ENCODE data around the gene UBE3D. TPM values are rescaled to one million over a fixed set of nuclear protein-coding genes. Genes with fewer than 3 reads are reported as not detected.
A peak's percentile ranks its signal among the peaks of the same experiment; 100 is the strongest.

UBE3D gene
- total and polyA plus RNA-seq, 2 donors (not counting 1 experiment from before 2014, with no cell fraction given), result 3.3 to 11.5 TPM

GRCh38 chr6:83071707-83072106, 6.1 kb upstream of the UBE3D start:
- Histone ChIP-seq H3K9me3 (ENCODE audit: control extremely low read depth in 1 of 3, control insufficient read depth in 2 of 3, insufficient read depth in 1 of 3, low read length in 2 of 3) (no peaks in the 10 kb centered on the region), H3K4me2 (replicated peaks; ENCODE audit: low read depth, low read length, poor library complexity, severe bottlenecking) (no peak overlapping the region), H3K4me3 (ENCODE audit: control extremely low read depth in 1 of 5, extremely low read depth in 1 of 5, insufficient read depth in 1 of 5, low read depth in 2 of 5, low read length in 4 of 5) (no peak overlapping the region), H3K9ac (ENCODE audit: low read length) (no peak overlapping the region), H3K4me1 (ENCODE audit: control insufficient read depth in 2 of 2, insufficient read depth in 2 of 2, low read length in 2 of 2) (peaks cover 22 to 26% of the 10 kb centered on the region in 2 donors), H4K20me1 (ENCODE audit: control insufficient read depth, insufficient read depth, low read length, poor library complexity, severe bottlenecking) (no peaks in the 10 kb centered on the region), H3K79me2 (ENCODE audit: control insufficient read depth, insufficient read depth, low read length) (peaks cover 82% of the 10 kb centered on the region), H3K36me3 (replicated peaks in 1 of 2; ENCODE audit: control extremely low read depth in 1 of 2, control insufficient read depth in 1 of 2, extremely low read depth in 1 of 2, insufficient read depth in 2 of 2, low read length in 1 of 2) (no peaks in the 10 kb centered on the region), H2AFZ (ENCODE audit: insufficient read depth, low read depth, low read length, poor library complexity, severe bottlenecking) (no peak overlapping the region), H3K27me3 (replicated peaks in 1 of 4; ENCODE audit: control extremely low read depth in 1 of 4, control insufficient read depth in 3 of 4, insufficient read depth in 4 of 4, low read length in 3 of 4) (no peaks in the 10 kb centered on the region), H3K27ac (ENCODE audit: low read length in 2 of 2) (no peak overlapping the region)
- H3K4me1 Mint-ChIP-seq, result peaks cover 30% of the 10 kb centered on the region
- H3K27ac Mint-ChIP-seq, result no peak overlapping the region
- ChIA-PET CTCF (interaction anchor here (1.0 to 2.6 kb wide), 2 partner anchors 17 to 143 kb away, joined by 3 to 13 read pairs; no protein-coding TSS in a partner anchor), POLR2A (no interaction called here)
- no peaks in the 10 kb centered on the region for H3K9me3 Mint-ChIP-seq (ENCODE audit: insufficient read depth)
- H3K27me3 Mint-ChIP-seq, result no peaks in the 10 kb centered on the region
- H3K4me3 Mint-ChIP-seq, result no peak overlapping the region
- TF ChIP-seq EZH2 (IDR thresholded peaks at IDR 0.05; ENCODE audit: borderline replicate concordance, insufficient read depth, low read depth, low read length, poor library complexity, severe bottlenecking), result no peak
- TF ChIP-seq, protein P1, sequence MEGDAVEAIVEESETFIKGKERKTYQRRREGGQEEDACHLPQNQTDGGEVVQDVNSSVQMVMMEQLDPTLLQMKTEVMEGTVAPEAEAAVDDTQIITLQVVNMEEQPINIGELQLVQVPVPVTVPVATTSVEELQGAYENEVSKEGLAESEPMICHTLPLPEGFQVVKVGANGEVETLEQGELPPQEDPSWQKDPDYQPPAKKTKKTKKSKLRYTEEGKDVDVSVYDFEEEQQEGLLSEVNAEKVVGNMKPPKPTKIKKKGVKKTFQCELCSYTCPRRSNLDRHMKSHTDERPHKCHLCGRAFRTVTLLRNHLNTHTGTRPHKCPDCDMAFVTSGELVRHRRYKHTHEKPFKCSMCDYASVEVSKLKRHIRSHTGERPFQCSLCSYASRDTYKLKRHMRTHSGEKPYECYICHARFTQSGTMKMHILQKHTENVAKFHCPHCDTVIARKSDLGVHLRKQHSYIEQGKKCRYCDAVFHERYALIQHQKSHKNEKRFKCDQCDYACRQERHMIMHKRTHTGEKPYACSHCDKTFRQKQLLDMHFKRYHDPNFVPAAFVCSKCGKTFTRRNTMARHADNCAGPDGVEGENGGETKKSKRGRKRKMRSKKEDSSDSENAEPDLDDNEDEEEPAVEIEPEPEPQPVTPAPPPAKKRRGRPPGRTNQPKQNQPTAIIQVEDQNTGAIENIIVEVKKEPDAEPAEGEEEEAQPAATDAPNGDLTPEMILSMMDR (IDR thresholded peaks at IDR 0.05), result no peak
- no CpG with 5 or more reads among the region's 1 CpG for WGBS (ENCODE audit: insufficient coverage)
- DNase-seq (no peak), ATAC-seq (ENCODE audit: low read depth) (no peak)
- intact Hi-C loops (cut with micrococcal nuclease), result loop anchor here (2.0 kb wide), 1 partner anchor 789 kb away; no protein-coding TSS in a partner anchor

GRCh38 chr6:83071023-83071422, 5.4 kb upstream of the UBE3D start:
- H3K9ac ChIP-seq (ENCODE audit: low read length), result no peak overlapping the region
- H3K9me3 ChIP-seq (ENCODE audit: control extremely low read depth in 1 of 3, control insufficient read depth in 2 of 3, insufficient read depth in 1 of 3, low read length in 2 of 3), result no peaks in the 10 kb centered on the region
- peaks cover 24 to 28% of the 10 kb centered on the region in 2 donors for H3K4me1 ChIP-seq (ENCODE audit: control insufficient read depth in 2 of 2, insufficient read depth in 2 of 2, low read length in 2 of 2)
- H3K4me3 ChIP-seq (ENCODE audit: control extremely low read depth in 1 of 5, extremely low read depth in 1 of 5, insufficient read depth in 1 of 5, low read depth in 2 of 5, low read length in 4 of 5), result peak overlapping the region in 1 of 5 experiments; percentile 12
- peak; percentile 42 for ATAC-seq (ENCODE audit: low read depth)
- H3K4me2 ChIP-seq (replicated peaks; ENCODE audit: low read depth, low read length, poor library complexity, severe bottlenecking), result peak overlapping the region; percentile 46
- WGBS (ENCODE audit: insufficient coverage), result 82% methylated on average over 2 of the region's 4 CpGs
- H2AFZ ChIP-seq (ENCODE audit: insufficient read depth, low read depth, low read length, poor library complexity, severe bottlenecking), result no peak overlapping the region
- Mint-ChIP-seq H3K4me1 (peaks cover 33% of the 10 kb centered on the region), H3K9me3 (ENCODE audit: insufficient read depth) (no peaks in the 10 kb centered on the region), H3K27ac (peak overlapping the region; percentile 86), H3K4me3 (peak overlapping the region; percentile 68), H3K27me3 (no peaks in the 10 kb centered on the region)
- no peaks in the 10 kb centered on the region for H4K20me1 ChIP-seq (ENCODE audit: control insufficient read depth, insufficient read depth, low read length, poor library complexity, severe bottlenecking)
- TF ChIP-seq EZH2 (IDR thresholded peaks at IDR 0.05; ENCODE audit: borderline replicate concordance, insufficient read depth, low read depth, low read length, poor library complexity, severe bottlenecking), result no peak
- TF ChIP-seq, protein P1 (IDR thresholded peaks at IDR 0.05), result no peak
- H3K36me3 ChIP-seq (replicated peaks in 1 of 2; ENCODE audit: control extremely low read depth in 1 of 2, control insufficient read depth in 1 of 2, extremely low read depth in 1 of 2, insufficient read depth in 2 of 2, low read length in 1 of 2), result no peaks in the 10 kb centered on the region
- ChIA-PET CTCF (interaction anchor here (1.0 to 7.6 kb wide), 3 partner anchors 15 to 144 kb away, joined by 3 to 92 read pairs (median 13); no protein-coding TSS in a partner anchor), POLR2A (no interaction called here)
- no peaks in the 10 kb centered on the region for H3K27me3 ChIP-seq (replicated peaks in 1 of 4; ENCODE audit: control extremely low read depth in 1 of 4, control insufficient read depth in 3 of 4, insufficient read depth in 4 of 4, low read length in 3 of 4)
- peaks cover 76% of the 10 kb centered on the region for H3K79me2 ChIP-seq (ENCODE audit: control insufficient read depth, insufficient read depth, low read length)
- intact Hi-C loops (cut with micrococcal nuclease), result loop anchor here (2.0 kb wide), 1 partner anchor 790 kb away; no protein-coding TSS in a partner anchor
- DNase-seq, result peak; percentile 70
- peak overlapping the region; percentile 30 to 72 for H3K27ac ChIP-seq (ENCODE audit: low read length in 2 of 2)

Measured in B cell (primary cell).